OCI-M1 (cell line): ENCODE results near the gene ATF6.

Source experiments
- DNase-seq: peaks from one replicate; lab custom pipeline; 2025; lab: John Stamatoyannopoulos, UW

The ATF6 gene

GRCh38 chr1:162003061-162003829, 237.1 kb downstream of the ATF6 start:
- DNase-seq: no peak

- peak; percentile 69 for DNase-seq
These were observed 237.7 kb downstream of the ATF6 start for GRCh38 chr1:162003830-162004215.

GRCh38 chr1:162004441-162004950, 238.4 kb downstream of the ATF6 start:
- no peak for DNase-seq

- no peak for DNase-seq
These were observed 240.0 kb downstream of the ATF6 start for GRCh38 chr1:162006081-162006480.

- DNase-seq: no peak
These were observed 241.3 kb downstream of the ATF6 start for GRCh38 chr1:162007466-162007865.

- DNase-seq: no peak
These were observed 242.7 kb downstream of the ATF6 start for GRCh38 chr1:162008799-162009198.

GRCh38 chr1:162009501-162010174, 243.5 kb downstream of the ATF6 start:
- no peak for DNase-seq

GRCh38 chr1:162010175-162010506, 244.0 kb downstream of the ATF6 start:
- DNase-seq: no peak

GRCh38 chr1:162011337-162012012, 245.4 kb downstream of the ATF6 start:
- no peak for DNase-seq

GRCh38 chr1:162013289-162013688, 247.2 kb downstream of the ATF6 start:
- DNase-seq: no peak
